HG03108 (cell line): ENCODE results near the gene SAMD14.

Experiments
- ATAC-seq: cut with Tn5 transposase; IDR thresholded peaks from one replicate; pipeline ENCODE4 v1.9.1; 2021; ENCODE audit warnings: moderate library complexity; ENCODE audit not compliant: unreplicated experiment

SAMD14 gene

GRCh38 chr17:50113624-50114320, 16.2 kb downstream of the SAMD14 start:
- ATAC-seq = no peak

- ATAC-seq = no peak
Measured at GRCh38 chr17:50112694-50113093, 17.3 kb downstream of the SAMD14 start.

GRCh38 chr17:50111673-50112655, 18.0 kb downstream of the SAMD14 start:
- no peak for ATAC-seq

- ATAC-seq = no peak
Measured at GRCh38 chr17:50110591-50111349, 19.2 kb downstream of the SAMD14 start.

- no peak for ATAC-seq
Measured at GRCh38 chr17:50109785-50110184, 20.2 kb downstream of the SAMD14 start.

GRCh38 chr17:50109207-50109606, 20.8 kb downstream of the SAMD14 start:
- no peak for ATAC-seq

- no peak for ATAC-seq
Measured at GRCh38 chr17:50108556-50108955, 21.4 kb downstream of the SAMD14 start.

- no peak for ATAC-seq
Measured at GRCh38 chr17:50107790-50108414, 22.1 kb downstream of the SAMD14 start.

- ATAC-seq = no peak
Measured at GRCh38 chr17:50106393-50107131, 23.4 kb downstream of the SAMD14 start.

GRCh38 chr17:50105811-50106210, 24.1 kb downstream of the SAMD14 start:
- no peak for ATAC-seq

GRCh38 chr17:50103941-50104340, 26.0 kb downstream of the SAMD14 start:
- ATAC-seq = no peak

GRCh38 chr17:50103252-50103651, 26.7 kb downstream of the SAMD14 start:
- ATAC-seq = no peak

GRCh38 chr17:50102164-50102991, 27.6 kb downstream of the SAMD14 start:
- no peak for ATAC-seq

GRCh38 chr17:50101346-50102163, 28.4 kb downstream of the SAMD14 start:
- ATAC-seq = no peak

GRCh38 chr17:50100921-50101345, 29.0 kb downstream of the SAMD14 start:
- ATAC-seq = no peak

GRCh38 chr17:50100480-50100883, 29.5 kb downstream of the SAMD14 start:
- no peak for ATAC-seq

GRCh38 chr17:50099003-50099402, 31.0 kb downstream of the SAMD14 start:
- ATAC-seq = no peak

GRCh38 chr17:50098583-50098982, 31.4 kb downstream of the SAMD14 start:
- no peak for ATAC-seq
